Medulla oblongata (tissue), 1 donor: Measurements from ENCODE around the gene DRC7.
"Not testable (repeated sequence)": the region's sequence is repeated elsewhere in the genome, so short reads cannot be mapped to it uniquely, and the experiment has no call there.

Experiments used
- DNase-seq: peaks from one replicate; pipeline ENCODE4 v3.0.0-alpha.2; 2015; ENCODE audit errors: extremely low spot score

Gene DRC7

DNA sequence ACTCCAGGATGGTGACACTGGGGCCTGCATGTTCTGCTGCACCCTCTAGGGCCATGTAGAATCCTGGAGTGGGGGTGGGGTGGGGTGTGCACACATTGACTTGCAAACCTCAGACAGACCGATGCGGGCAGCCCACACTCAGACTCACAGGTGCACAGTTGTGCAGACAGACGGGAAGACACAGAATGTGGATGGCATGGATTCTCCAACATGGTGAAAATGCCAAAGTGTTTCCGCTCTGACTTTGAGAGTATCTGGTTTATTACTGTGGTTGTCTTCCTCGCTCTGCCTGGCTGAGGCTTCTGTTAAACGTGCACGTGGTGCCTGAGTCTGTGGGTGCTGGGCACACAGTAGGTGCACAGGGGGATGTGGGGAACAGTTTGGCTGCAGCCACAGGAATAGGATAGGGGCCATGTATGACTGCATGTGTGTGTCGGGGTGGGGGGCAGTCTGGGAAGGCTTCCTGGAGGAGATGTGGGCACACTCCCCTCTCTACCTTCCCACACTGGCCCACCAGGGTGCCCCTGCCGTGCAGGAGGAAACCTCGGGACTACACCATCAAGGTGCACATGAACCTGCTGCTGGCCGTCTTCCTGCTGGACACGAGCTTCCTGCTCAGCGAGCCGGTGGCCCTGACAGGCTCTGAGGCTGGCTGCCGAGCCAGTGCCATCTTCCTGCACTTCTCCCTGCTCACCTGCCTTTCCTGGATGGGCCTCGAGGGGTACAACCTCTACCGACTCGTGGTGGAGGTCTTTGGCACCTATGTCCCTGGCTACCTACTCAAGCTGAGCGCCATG lies 35.5 kb upstream of the DRC7 start:
- DNase-seq = no peak

DNA sequence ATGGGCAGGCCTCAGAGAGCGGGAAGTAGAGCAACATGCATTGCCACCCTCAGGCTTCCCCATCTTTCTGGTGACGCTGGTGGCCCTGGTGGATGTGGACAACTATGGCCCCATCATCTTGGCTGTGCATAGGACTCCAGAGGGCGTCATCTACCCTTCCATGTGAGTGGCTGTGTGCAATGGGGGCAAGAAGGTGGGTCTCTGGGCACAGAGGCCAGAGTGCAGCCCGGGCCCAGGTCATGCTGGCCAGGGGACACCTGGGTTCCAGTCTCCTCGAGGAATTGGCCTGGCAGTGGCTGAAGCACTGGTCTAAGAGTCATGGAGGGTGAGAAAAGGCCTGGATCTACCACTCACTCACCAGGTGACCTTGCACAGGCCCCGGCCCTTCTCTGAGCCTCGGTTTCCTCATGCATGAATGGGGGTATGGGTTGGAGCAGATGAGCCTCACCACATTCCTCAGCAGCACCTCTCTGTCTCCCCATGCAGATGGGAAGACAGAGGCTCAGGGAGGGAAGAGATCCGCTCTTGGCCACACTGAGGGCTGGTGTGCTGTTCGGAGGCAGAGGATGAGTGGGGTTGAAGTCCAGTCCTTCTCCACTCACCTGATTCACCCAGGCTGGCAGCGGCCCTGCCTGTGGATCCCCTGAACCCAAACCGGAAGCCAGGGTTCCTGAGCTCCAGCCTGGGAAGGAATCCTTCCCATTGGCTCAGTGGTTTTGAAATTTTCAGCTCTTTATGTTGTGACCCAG lies 33.7 kb upstream of the DRC7 start:
- no peak for DNase-seq

DNA sequence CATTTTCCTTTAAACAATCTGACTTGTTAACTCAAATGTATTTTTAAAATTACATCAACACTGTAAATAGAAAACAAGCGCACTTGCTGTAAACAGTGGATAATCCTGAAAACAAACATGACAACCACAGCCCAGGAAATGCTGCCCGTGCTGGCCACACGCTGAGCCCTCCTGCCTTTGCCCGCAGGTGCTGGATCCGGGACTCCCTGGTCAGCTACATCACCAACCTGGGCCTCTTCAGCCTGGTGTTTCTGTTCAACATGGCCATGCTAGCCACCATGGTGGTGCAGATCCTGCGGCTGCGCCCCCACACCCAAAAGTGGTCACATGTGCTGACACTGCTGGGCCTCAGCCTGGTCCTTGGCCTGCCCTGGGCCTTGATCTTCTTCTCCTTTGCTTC lies 33.1 kb upstream of the DRC7 start:
- no peak for DNase-seq

DNA sequence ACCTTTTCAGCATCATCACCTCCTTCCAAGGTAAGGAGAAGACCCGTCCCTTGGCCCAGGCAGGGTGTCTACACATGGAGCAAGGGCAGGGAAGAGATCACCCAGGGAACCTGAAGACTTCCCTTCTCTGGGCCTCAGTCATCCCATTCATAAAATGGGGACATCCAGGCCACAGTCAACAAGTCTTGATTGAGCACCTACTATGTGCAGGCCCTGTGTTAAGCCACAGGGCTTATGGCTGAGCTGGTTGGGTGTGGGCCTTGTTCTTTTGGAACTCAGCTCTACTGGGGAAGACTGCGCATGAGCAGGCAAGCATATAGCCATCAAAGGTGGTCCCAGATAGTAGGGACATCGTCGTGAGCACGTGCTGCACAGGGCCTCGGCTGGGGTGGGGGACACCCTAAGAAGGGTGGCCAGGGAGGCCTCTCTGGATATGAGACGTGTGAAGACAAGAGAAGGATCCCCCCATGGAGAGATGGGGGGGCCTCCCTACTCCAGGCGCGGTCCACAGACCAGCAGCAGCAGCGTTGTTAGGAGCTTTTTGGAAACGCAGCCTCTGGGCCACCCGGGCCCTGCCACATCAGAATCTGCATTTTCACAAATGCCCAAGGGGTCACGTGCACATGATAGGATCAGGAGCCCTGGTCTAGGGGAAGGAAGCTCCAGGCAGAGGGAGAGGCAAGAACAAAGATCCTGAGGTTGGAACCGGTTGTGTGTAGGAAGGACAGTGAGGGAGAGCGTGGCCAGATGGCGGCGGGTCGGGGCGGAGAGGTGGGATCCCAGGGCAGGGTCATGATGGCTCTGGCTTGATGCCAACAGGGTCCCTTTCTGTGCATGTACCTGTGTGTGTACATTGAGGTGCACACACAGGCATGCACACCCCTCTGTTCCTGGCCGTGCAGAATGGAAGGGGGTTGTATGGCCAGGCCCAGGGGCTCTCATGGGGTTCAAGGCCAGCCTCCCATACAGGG lies 32.4 kb upstream of the DRC7 start:
- no peak for DNase-seq

DNA sequence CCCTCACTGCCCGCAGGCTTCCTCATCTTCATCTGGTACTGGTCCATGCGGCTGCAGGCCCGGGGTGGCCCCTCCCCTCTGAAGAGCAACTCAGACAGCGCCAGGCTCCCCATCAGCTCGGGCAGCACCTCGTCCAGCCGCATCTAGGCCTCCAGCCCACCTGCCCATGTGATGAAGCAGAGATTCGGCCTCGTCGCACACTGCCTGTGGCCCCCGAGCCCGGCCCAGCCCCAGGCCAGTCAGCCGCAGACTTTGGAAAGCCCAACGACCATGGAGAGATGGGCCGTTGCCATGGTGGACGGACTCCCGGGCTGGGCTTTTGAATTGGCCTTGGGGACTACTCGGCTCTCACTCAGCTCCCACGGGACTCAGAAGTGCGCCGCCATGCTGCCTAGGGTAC lies 31.2 kb upstream of the DRC7 start:
- DNase-seq = no peak

DNA sequence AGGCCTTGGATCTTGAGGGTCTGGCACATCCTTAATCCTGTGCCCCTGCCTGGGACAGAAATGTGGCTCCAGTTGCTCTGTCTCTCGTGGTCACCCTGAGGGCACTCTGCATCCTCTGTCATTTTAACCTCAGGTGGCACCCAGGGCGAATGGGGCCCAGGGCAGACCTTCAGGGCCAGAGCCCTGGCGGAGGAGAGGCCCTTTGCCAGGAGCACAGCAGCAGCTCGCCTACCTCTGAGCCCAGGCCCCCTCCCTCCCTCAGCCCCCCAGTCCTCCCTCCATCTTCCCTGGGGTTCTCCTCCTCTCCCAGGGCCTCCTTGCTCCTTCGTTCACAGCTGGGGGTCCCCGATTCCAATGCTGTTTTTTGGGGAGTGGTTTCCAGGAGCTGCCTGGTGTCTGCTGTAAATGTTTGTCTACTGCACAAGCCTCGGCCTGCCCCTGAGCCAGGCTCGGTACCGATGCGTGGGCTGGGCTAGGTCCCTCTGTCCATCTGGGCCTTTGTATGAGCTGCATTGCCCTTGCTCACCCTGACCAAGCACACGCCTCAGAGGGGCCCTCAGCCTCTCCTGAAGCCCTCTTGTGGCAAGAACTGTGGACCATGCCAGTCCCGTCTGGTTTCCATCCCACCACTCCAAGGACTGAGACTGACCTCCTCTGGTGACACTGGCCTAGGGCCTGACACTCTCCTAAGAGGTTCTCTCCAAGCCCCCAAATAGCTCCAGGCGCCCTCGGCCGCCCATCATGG lies 30.5 kb upstream of the DRC7 start:
- DNase-seq = no peak

DNA sequence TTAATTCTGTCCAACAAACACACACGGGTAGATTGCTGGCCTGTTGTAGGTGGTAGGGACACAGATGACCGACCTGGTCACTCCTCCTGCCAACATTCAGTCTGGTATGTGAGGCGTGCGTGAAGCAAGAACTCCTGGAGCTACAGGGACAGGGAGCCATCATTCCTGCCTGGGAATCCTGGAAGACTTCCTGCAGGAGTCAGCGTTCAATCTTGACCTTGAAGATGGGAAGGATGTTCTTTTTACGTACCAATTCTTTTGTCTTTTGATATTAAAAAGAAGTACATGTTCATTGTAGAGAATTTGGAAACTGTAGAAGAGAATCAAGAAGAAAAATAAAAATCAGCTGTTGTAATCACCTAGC lies 30.0 kb upstream of the DRC7 start:
- DNase-seq = no peak

DNA sequence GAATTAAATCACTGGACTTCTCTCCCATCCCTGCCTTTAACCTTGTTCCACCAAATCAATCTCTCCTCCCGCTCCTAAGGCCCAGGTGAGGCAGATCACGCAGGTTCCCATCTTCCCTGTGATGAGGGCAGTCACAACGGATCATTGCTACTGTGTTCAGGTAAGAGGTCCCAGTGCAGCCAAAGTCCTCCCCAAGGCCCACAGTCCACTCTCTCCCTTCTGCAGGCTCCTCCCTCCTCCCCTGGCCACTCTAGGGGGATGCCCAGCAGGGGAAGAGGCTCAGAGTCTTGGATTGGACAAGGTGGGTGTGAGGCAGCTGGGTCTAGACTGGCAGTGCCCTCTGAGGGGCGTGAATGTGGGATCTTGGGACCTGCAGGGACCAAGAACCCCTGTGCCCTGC lies 29.1 kb upstream of the DRC7 start:
- DNase-seq = no peak

DNA sequence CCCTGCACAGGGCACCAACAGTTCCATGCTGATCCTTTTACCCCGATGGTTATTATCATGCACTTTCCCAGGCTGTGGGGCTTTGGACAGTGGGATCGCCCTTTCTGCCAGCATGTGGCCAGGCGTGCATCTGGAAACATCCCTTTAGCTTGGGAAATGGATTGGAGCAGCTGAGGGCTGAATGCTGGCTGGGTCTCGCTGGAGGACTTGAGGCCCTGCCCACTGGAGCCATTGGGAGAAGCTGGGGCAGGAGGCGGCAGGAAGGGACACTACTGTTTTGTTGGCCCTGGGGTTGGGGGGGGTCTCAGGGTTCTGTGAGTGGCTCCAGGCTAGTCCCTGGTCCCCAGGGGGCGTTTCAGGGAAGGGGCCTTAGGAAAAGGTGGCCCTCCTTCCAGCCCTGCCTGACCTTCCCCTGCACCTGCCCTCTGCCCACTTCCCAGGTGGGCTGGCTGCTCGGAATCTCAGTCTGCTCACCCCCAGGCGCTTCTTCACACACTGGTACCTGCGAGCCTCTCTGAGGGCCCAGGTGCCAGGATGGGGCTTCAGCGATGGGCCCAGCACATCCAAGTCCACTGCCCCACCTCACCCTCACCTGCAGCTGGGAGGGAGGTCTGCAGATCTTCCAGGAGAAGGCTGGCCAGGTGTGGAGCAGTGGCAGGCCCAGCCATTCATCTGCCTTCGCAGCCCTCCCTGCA lies 28.1 kb upstream of the DRC7 start:
- no peak for DNase-seq

DNA sequence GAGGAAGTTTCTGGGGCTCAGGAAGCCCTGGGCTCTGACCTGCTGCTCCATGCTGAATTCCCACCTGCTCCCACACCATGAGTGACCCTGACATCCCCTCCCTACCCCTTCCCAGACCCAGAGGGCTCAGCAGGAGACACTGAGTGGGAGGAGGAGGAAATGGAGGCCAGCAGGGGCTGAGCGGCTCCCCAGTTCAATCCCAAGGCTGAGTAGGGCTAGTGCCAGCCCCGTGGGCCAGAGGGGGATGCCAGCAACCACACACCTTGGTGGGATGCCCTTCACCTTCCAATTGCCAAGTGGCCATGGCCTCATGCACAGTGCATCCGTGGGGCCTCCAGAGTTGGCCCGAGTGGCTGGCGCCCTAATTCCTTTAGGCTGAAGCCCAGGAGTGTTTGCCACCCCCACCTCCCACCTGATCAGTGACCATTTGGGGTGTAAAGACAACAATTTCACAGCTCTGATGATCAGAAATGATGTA lies 27.5 kb upstream of the DRC7 start:
- no peak for DNase-seq

DNA sequence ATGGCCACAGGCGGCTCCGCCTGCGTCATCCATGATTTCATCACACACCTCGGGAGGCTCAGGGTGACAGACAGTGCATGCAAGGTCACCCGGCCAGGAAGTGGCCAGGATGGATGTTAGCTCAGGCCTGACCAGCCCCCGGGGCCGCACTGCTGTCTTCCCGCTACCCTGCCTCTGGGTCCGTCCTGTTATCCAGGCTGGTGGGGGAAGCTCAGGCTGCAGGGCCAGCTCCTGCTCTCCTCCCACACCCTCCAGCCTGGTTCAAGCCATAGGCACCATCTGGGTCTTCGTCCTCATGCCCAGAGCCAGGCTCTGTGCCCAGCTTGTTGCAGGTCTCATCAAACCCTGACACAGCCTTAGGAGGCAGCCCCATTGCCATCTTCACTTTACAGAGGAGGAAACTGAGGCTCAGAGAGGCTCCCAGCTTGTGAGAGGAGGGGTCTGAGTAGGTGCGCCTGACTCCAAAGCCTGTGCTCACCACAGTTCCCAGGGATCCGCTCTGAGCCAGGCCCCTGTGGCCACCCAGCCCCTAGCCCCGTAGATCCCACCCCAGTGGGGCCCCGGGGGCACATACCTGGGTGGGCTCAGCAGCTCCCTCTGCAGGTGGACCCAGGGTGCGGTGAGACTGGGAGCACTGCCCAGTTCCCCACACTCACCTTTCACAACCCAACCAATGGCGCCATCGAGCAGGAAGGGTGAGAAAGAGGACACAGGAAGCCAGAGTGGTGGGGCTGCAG lies 26.9 kb upstream of the DRC7 start:
- no peak for DNase-seq

DNA sequence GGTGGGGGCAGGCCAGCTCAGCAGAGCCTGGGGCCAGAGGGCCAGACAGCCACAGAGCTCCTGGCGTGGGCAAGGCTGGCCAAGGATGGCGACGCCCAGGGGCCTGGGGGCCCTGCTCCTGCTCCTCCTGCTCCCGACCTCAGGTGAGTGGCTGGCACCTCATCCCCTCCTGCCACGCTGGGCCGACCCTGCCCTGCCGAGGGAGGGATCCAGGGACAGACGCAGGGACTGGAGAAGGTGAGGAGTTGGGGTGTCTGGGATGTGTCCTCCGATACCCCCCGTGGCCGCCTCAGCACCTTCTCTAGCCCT lies 26.4 kb upstream of the DRC7 start, which contains the start of gene ADGRG3:
ADGRG3 (plus strand) TSS at position 44 of the 309 bp plus-strand sequence; CDS start at position 86, 42 bp downstream.
- DNase-seq = no peak

DNA sequence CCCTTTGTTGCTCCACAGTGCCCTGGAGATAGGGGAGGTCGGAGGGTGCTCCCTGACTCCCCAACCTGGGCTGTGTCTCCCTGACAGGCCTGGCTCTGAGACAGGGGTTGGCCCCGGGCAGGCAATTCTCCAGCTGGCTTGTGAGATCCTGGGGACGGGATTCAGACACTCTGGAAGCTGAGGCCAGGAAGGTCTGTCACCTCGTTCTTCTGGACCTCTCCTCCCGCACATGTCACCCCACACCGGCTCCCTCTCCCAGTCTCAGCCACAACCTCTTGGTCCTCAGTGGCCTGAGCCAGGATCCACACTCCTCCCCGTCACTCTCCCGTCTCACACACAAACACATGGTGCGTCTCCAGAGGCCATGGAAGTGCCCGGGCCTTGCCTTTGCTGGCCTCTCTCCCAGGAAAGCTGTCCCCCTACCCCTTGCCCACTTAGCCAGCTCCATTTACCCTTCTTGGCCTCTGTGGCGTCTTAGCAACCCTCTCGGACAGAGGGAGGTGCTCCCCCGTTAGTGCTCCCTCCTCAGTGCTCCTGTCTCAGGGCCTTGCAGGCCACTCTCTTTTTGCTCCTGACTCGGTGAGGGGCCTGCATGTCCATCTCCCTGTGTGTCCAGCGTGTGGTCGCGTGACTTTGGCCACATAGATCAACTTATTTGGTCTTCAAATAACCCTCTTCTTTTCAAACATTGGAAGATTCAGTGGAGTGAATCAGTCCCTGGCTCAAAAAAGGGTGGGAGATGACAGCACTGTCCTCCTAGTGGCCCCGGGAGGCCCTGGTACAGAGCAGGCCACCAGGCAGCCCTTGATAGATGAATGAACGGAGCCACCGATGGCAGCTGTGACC lies 25.8 kb upstream of the DRC7 start:
- no peak for DNase-seq

DNA sequence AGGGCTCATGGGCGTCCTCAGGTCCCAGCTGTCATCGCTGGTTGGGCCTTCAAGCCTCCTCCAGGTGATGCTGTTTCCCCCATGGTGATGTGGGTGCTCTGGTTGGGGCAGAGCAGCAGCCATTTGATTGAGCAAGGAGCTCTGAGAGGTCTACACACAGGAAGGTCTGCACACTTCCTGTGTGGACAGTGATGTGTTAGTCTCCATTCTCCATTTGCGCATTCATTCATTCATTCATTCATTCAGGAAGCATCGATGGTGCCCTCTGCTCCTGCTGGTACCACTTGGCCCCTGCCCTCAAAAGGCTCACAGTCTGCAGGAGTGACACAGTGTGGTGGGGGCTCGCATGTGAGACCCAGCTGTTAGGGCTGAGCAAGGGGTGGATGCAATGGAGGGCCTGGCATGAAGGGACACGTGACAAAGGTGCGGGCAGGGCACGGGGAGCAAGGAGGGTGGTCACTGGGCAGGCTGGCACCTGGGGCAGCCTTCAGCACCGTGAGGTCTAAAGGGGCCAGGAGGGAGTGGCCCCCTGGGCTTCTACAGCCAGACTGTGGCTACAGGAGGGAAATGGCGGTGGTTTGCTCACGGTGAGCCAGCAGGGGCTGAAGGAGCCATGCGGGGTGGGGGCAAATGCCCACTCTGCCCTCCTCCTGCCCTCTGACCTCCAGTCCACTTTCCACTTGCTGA lies 25.0 kb upstream of the DRC7 start:
- no peak for DNase-seq

DNA sequence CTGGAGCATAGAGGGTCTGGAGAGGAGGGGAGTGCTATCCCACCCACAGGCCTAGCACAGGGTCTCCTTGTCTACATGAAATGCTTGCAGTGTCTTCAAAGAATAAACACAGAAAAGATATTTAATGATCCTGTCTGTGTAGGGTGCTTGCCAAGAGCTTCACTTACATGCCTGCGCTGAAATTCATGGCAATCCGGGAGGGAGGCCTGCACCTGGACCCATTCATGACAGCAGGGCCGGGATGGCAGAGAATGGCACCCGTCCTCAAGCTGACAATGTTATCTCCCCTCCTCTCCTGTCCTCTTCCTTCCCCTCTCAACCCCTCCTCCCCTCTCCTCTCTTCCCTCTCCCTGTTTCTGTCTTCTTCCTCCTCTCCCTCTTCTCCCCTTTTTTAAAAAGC lies 24.4 kb upstream of the DRC7 start:
- no peak for DNase-seq

DNA sequence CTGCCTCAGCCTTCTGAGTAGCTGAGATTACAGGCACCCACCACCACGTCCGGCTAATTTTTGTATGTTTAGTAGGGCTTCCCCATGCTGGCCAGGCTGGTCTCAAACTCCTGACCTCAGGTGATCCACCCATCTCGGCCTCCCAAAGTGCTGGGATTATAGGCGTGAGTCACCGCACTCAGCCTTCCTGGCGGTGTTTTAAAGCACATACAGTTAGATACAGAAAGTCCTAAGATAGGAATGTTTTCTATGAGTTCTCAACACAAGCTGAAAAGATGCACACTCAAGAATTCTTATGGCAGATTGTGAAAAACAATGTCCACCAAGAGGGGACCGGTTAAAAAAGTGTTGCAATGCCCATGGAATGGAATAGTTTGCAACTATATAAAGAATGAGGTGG lies 23.2 kb upstream of the DRC7 start:
- DNase-seq = not testable (repeated sequence)

DNA sequence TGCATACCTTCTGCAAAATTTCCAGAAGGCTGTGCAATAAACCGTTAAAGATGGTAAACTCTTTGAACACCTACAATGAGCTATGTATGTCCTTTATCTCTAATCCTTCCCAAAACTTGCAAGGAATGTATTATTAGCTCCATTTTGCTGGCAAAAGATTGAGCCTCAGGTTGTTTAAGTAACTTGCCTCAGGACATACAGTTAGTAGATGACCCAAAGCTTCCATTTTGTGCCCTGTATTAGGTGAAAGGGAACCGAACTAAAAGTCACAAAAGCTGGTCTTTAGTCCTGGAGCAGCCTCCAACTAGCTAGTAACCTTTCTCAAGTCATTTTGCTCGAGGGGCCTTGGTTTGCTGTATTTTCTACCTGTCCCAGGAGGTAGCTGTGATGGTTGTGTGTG lies 22.2 kb upstream of the DRC7 start:
- DNase-seq = no peak

DNA sequence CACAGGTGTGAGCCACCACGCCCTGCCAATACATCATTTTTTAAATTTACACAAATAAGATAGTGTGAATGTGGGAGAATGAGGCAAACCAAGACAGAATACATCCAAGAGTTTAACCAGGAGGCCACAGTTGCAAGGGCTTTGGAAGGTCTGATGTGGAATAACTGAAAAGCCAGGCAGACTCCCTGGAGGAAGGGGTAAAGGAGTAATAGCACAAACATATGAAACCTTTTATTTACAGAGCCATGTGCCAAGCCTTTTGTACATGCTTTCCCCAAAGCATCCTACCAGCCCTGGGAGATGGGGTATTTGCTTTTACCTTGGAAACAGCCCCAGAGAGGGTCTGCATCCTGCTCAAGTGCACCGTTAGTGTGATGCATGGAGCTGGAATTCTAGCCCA lies 21.8 kb upstream of the DRC7 start:
- DNase-seq = no peak
